ENCODE results near the gene HLA-A. TPM values are rescaled to one million over a fixed set of nuclear protein-coding genes. Genes with fewer than 3 reads are reported as not detected.

Gene HLA-A
- total RNA-seq, 1 donor from 2014 or later, result 691 TPM

DNA sequence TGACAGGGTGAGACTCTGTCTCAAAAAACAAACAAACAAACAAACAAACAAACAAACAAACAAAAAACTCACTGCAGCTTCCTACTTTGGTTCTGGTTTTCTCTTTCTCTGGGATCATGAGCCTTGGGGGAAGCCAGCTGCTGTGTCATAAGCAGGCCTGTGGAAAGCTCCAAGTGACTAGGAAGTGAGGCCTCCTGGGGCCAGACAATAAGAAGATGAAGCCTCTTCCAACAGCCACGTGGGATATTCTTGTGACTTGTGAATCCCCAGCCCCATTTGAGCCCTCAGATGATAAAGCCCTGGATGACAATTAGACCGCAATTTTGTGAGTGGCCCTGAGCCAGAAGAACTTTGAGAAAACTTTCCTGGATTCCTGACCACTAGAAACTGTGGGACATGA, 11.4 kb downstream of the HLA-A start:
- Histone ChIP-seq H3K27me3 (no peaks in the 10 kb centered on the region), H3K27ac (no peak overlapping the region), H3K9me3 (no peaks in the 10 kb centered on the region), H3K4me1 (no peaks in the 10 kb centered on the region), H3K4me3 (no peak overlapping the region), H3K36me3 (no peaks in the 10 kb centered on the region)
- TF ChIP-seq POLR2A (IDR thresholded peaks at IDR 0.05) (no peak), POLR2AphosphoS5 (IDR thresholded peaks at IDR 0.05; ENCODE audit: insufficient read depth in 1 of 2, low read depth in 1 of 2) (no peak)
- TF ChIP-seq, protein P1, sequence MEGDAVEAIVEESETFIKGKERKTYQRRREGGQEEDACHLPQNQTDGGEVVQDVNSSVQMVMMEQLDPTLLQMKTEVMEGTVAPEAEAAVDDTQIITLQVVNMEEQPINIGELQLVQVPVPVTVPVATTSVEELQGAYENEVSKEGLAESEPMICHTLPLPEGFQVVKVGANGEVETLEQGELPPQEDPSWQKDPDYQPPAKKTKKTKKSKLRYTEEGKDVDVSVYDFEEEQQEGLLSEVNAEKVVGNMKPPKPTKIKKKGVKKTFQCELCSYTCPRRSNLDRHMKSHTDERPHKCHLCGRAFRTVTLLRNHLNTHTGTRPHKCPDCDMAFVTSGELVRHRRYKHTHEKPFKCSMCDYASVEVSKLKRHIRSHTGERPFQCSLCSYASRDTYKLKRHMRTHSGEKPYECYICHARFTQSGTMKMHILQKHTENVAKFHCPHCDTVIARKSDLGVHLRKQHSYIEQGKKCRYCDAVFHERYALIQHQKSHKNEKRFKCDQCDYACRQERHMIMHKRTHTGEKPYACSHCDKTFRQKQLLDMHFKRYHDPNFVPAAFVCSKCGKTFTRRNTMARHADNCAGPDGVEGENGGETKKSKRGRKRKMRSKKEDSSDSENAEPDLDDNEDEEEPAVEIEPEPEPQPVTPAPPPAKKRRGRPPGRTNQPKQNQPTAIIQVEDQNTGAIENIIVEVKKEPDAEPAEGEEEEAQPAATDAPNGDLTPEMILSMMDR (IDR thresholded peaks at IDR 0.05), result no peak
- intact Hi-C loops (cut with DNase I), result no loop called here
- DNase-seq (ENCODE audit: extremely low spot score in 2 of 2), result no peak

DNA sequence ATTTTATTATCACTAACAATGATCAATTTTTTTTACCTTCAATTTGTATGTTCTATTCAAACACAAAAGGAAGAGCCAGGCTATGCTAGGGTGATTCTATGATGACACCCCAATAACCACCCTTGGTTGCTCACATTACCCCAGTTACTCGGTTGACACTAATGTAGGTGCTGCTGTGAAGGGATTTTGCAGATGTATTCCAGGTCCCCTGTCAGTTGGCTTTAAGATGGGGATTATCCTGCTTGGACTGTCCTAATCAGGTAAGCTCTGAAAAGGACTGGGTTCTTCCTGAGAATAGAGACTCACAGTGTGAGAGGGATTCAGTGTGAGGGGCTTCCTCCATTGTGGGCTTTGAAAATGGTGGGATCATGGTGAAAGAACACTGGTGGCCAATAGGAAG, 11.9 kb downstream of the HLA-A start:
- TF ChIP-seq POLR2A (IDR thresholded peaks at IDR 0.05), result no peak
- no peak for TF ChIP-seq POLR2AphosphoS5 (IDR thresholded peaks at IDR 0.05; ENCODE audit: insufficient read depth in 1 of 2, low read depth in 1 of 2)
- TF ChIP-seq, protein P1 (IDR thresholded peaks at IDR 0.05), result no peak
- Histone ChIP-seq H3K9me3 (no peaks in the 10 kb centered on the region), H3K27me3 (no peaks in the 10 kb centered on the region), H3K36me3 (no peaks in the 10 kb centered on the region), H3K27ac (no peak overlapping the region), H3K4me3 (no peak overlapping the region), H3K4me1 (no peaks in the 10 kb centered on the region)
- intact Hi-C loops (cut with DNase I), result no loop called here
- DNase-seq (ENCODE audit: extremely low spot score in 2 of 2), result no peak

DNA sequence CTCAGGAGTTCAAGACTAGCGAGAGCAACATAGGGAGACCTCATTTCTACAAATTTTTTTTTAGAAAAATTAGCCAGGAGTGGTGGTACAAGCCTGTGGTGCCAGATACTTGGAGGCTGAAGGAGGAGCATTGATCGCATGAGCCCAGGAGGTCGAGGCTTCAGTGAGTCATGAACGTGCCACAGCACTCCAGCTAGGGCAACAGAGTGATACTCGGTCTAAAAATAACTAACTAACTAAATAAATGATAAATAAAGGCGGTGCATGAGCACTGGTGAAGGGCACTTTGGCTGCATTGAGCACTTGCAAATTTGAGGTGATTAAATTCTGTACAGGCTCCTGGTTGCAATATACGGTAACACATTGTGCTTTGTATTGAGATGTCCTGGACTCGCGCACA, 13.5 kb downstream of the HLA-A start:
- no peaks in the 10 kb centered on the region for H3K9me3 ChIP-seq
- H3K36me3 ChIP-seq, result no peaks in the 10 kb centered on the region
- H3K27ac ChIP-seq, result no peak overlapping the region
- TF ChIP-seq POLR2A (IDR thresholded peaks at IDR 0.05) (no peak), POLR2AphosphoS5 (IDR thresholded peaks at IDR 0.05; ENCODE audit: insufficient read depth in 1 of 2, low read depth in 1 of 2) (no peak)
- TF ChIP-seq, protein P1 (IDR thresholded peaks at IDR 0.05), result no peak
- H3K4me3 ChIP-seq, result no peak overlapping the region
- H3K4me1 ChIP-seq, result no peaks in the 10 kb centered on the region
- H3K27me3 ChIP-seq, result no peaks in the 10 kb centered on the region
- intact Hi-C loops (cut with DNase I), result no loop called here
- DNase-seq (ENCODE audit: extremely low spot score in 2 of 2), result no peak

DNA sequence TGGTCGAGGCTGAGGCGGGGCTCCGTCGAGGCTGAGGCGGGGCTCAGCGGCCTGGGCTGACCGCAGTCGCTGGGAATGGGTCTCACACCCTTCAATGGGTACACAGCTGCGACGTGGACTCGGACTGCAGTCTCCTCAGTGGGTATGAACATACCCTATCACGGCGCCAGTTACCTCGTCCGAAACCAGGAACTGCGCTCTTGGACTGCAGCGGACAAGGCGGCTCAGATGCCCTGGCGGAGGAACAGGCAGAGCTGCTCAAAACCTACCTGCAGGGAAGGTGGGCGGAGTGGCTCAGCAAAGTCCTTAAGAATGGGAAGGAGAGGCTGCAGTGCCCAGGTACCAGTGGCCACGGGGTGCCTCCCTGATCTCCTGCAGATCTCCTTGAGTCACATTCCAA, 14.2 kb downstream of the HLA-A start:
- Histone ChIP-seq H3K27ac (no peak overlapping the region), H3K4me3 (no peak overlapping the region), H3K9me3 (no peaks in the 10 kb centered on the region), H3K36me3 (no peaks in the 10 kb centered on the region), H3K4me1 (no peaks in the 10 kb centered on the region), H3K27me3 (no peaks in the 10 kb centered on the region)
- DNase-seq (ENCODE audit: extremely low spot score in 2 of 2), result no peak
- TF ChIP-seq POLR2AphosphoS5 (IDR thresholded peaks at IDR 0.05; ENCODE audit: insufficient read depth in 1 of 2, low read depth in 1 of 2) (no peak), POLR2A (IDR thresholded peaks at IDR 0.05) (no peak)
- TF ChIP-seq, protein P1 (IDR thresholded peaks at IDR 0.05), result no peak
- intact Hi-C loops (cut with DNase I), result no loop called here

DNA sequence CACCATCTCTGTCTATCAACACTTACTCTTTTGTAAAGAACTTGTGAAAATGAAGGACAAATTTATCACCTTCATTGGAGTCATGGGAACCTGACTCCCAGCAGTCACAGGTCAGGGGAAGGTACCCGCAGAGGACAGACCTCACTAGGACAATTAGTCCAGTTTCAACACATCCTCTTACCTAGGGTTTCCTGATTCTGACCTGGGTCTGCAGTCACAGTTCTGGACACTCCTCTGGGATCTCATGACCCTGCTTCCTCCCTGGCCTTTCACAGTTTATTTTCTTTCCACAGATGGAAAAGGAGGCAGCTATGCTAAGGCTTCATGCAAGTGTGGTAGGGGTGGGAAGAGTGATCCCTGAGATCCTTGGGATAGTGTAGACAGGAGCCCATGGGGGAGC, 15.7 kb downstream of the HLA-A start:
- no peak for DNase-seq (ENCODE audit: extremely low spot score in 2 of 2)
- H3K27me3 ChIP-seq, result no peaks in the 10 kb centered on the region
- intact Hi-C loops (cut with DNase I), result no loop called here

DNA sequence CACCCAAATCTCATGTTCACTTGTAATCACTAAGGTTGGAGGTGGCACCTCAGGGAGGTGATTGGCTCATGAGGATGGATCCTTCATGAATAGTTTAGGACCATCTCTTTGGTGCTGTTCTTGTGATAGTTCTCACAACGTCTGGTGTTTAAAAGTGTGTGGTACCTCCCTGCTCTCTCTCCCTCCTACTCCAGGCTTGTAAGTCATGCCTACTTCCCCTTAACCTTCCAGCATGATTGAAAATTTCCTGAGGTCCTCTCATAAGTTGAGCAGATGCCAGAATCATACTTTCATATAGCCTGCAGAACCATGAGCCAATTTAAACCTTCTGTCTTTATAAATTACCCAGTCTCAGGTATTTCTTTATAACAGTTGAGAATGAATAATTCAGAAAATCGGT, 16.6 kb downstream of the HLA-A start:
- no peaks in the 10 kb centered on the region for H3K9me3 ChIP-seq
- intact Hi-C loops (cut with DNase I), result no loop called here
- no peak for TF ChIP-seq POLR2AphosphoS5 (IDR thresholded peaks at IDR 0.05; ENCODE audit: insufficient read depth in 1 of 2, low read depth in 1 of 2)
- TF ChIP-seq, protein P1 (IDR thresholded peaks at IDR 0.05), result no peak
- TF ChIP-seq POLR2A (IDR thresholded peaks at IDR 0.05), result no peak
- H3K36me3 ChIP-seq, result no peaks in the 10 kb centered on the region
- H3K27ac ChIP-seq, result no peak overlapping the region
- peaks cover under 1% of the 10 kb centered on the region for H3K4me1 ChIP-seq
- H3K27me3 ChIP-seq, result no peaks in the 10 kb centered on the region
- H3K4me3 ChIP-seq, result no peak overlapping the region
- no peak for DNase-seq (ENCODE audit: extremely low spot score in 2 of 2)

More for the DNA sequence above, 15.7 kb downstream of the HLA-A start:
- H3K9me3 ChIP-seq, result no peaks in the 10 kb centered on the region
- H3K27ac ChIP-seq, result no peak overlapping the region
- no peak overlapping the region for H3K4me3 ChIP-seq
- no peaks in the 10 kb centered on the region for H3K36me3 ChIP-seq
- H3K4me1 ChIP-seq, result no peaks in the 10 kb centered on the region
- TF ChIP-seq POLR2AphosphoS5 (IDR thresholded peaks at IDR 0.05; ENCODE audit: insufficient read depth in 1 of 2, low read depth in 1 of 2), result no peak
